Lower leg skin (tissue), 4 donors: Measurements from ENCODE around the gene CARD11. TPM values are rescaled to one million over a fixed set of nuclear protein-coding genes. Genes with fewer than 3 reads are reported as not detected.

ENCODE experiments used
- DNase-seq, 2 donors: peaks; one replicate each; pipeline ENCODE4 v3.0.0-alpha.2; 2019; ENCODE audit warnings: low spot score in 2 of 2
- H3K4me3 ChIP-seq: fragments of 200-600 bp; sonication (generic); 2 replicates; pipeline ENCODE4 v1.5.1; 2017; ENCODE audit warnings: mild to moderate bottlenecking, low read depth; ENCODE audit not compliant: poor library complexity, severe bottlenecking
- CTCF ChIP-seq, 3 donors: fragments of 450-650 bp; IDR thresholded peaks; one replicate each; pipeline ENCODE4 v1.5.1; 2016; ENCODE audit warnings: antibody characterized with exemption in 3 of 3, mild to moderate bottlenecking in 3 of 3, moderate library complexity in 2 of 3
- POLR2A ChIP-seq, 2 donors: fragments of 450-650 bp; IDR thresholded peaks; one replicate each; pipeline ENCODE4 v1.6.1; 2016 to 2017; ENCODE audit warnings: antibody characterized with exemption in 2 of 2, mild to moderate bottlenecking in 1 of 2, moderate library complexity in 1 of 2
- whole genome bisulfite sequencing, 2 donors: methylation state at CpG; one replicate each; pipeline ENCODE4 v1.1.5; 2018; 5-methylcytosine and 5-hydroxymethylcytosine counted together
- intact Hi-C: fragments of 100-400 bp; cut with DNase I; formaldehyde crosslinking; loops from one replicate; pipeline ENCODE4 v1.15.0; 2023; ENCODE audit warnings: low total_unique reads
- total RNA-seq, 4 donors: library from RNA; depleted of rRNA; stranded (reverse); fragments of >200 nt; gene quantifications; one replicate each; pipeline ENCODE4 v1.1.0, GENCODE V29; 2016

CARD11 gene
- total RNA-seq, 4 donors from 2014 or later, result 0.17 to 0.68 TPM; not detected in 2

GRCh38 chr7:3007696-3008095 lies 36.0 kb downstream of the CARD11 start:
- 89 to 94% methylated on average over 6 of the region's 6 CpGs for WGBS, 2 donors
- intact Hi-C loops, result no loop called here

GRCh38 chr7:3005257-3005656 lies 38.4 kb downstream of the CARD11 start:
- intact Hi-C loops, result no loop called here
- no peak overlapping the region for H3K4me3 ChIP-seq
- TF ChIP-seq POLR2A (IDR thresholded peaks at IDR 0.05), result no peak
- no peak for TF ChIP-seq CTCF (IDR thresholded peaks at IDR 0.05)
- 78 to 87% methylated on average over 3 of the region's 3 CpGs for WGBS, 2 donors
- no peak for DNase-seq

More at GRCh38 chr7:3007696-3008095, 36.0 kb downstream of the CARD11 start:
- DNase-seq, result peak in 1 of 2 donors; percentile 10
- no peak overlapping the region for H3K4me3 ChIP-seq
- TF ChIP-seq CTCF (IDR thresholded peaks at IDR 0.05), result no peak
- TF ChIP-seq POLR2A (IDR thresholded peaks at IDR 0.05), result no peak

- no peak for TF ChIP-seq CTCF (IDR thresholded peaks at IDR 0.05)
- no peak for TF ChIP-seq POLR2A (IDR thresholded peaks at IDR 0.05)
- DNase-seq, result peak in 1 of 2 donors; percentile 50
- no peak overlapping the region for H3K4me3 ChIP-seq
- intact Hi-C loops, result no loop called here
- WGBS, 2 donors, result 88 to 92% methylated on average over 13 of the region's 13 CpGs
These were observed 39.7 kb downstream of the CARD11 start for GRCh38 chr7:3003936-3004335.

- H3K4me3 ChIP-seq, result no peak overlapping the region
- intact Hi-C loops, result no loop called here
- 68 to 81% methylated on average over 7 of the region's 7 CpGs for WGBS, 2 donors
- no peak for TF ChIP-seq CTCF (IDR thresholded peaks at IDR 0.05)
- TF ChIP-seq POLR2A (IDR thresholded peaks at IDR 0.05), result no peak
- DNase-seq, result peak in 1 of 2 donors; percentile 50
These were observed 41.0 kb downstream of the CARD11 start for GRCh38 chr7:3002631-3003030.

GRCh38 chr7:3000566-3000965 lies 43.1 kb downstream of the CARD11 start:
- peak in 1 of 2 donors; percentile 58 for DNase-seq
- H3K4me3 ChIP-seq, result no peak overlapping the region
- intact Hi-C loops, result no loop called here
- TF ChIP-seq CTCF (IDR thresholded peaks at IDR 0.05) (no peak), POLR2A (IDR thresholded peaks at IDR 0.05) (no peak)
- WGBS, 2 donors, result 78 to 89% methylated on average over 7 to 8 of the region's 8 CpGs

- WGBS, 2 donors, result 89 to 96% methylated on average over 8 of the region's 8 CpGs
- no peak for TF ChIP-seq CTCF (IDR thresholded peaks at IDR 0.05)
- no peak for TF ChIP-seq POLR2A (IDR thresholded peaks at IDR 0.05)
- no peak overlapping the region for H3K4me3 ChIP-seq
- intact Hi-C loops, result no loop called here
- DNase-seq, result peak in 1 of 2 donors; percentile 53
These were observed 44.6 kb downstream of the CARD11 start for GRCh38 chr7:2999078-2999500.
